ENCODE measurements around the gene ADAM21.

DNA sequence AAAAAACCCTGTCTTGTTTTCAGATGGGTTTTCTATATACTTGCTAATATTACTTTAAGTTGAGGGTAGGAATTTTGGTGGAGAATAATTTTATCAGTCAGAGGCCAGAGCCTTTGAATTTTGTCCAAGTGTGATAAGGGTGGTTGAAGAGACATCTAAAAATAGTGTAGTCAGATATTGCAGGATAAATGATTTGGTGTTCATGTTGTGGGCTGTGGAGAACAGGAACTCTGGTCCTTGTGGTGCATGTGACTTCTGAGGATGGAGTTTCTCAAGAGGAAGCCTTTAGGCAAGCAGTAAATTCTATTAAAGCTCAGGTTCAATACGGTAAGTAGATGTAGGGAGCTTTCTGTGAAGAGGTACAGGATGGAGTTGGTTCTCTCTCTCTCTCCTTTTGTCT is 2.8 kb downstream of the ADAM21 start:
- TF ChIP-seq, protein P1, sequence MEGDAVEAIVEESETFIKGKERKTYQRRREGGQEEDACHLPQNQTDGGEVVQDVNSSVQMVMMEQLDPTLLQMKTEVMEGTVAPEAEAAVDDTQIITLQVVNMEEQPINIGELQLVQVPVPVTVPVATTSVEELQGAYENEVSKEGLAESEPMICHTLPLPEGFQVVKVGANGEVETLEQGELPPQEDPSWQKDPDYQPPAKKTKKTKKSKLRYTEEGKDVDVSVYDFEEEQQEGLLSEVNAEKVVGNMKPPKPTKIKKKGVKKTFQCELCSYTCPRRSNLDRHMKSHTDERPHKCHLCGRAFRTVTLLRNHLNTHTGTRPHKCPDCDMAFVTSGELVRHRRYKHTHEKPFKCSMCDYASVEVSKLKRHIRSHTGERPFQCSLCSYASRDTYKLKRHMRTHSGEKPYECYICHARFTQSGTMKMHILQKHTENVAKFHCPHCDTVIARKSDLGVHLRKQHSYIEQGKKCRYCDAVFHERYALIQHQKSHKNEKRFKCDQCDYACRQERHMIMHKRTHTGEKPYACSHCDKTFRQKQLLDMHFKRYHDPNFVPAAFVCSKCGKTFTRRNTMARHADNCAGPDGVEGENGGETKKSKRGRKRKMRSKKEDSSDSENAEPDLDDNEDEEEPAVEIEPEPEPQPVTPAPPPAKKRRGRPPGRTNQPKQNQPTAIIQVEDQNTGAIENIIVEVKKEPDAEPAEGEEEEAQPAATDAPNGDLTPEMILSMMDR (IDR thresholded peaks at IDR 0.05; ENCODE audit: poor library complexity, severe bottlenecking), result no peak
- no peak for TF ChIP-seq RAD21 (conservative IDR thresholded peaks at IDR 0.05)
- TF ChIP-seq EP300 (conservative IDR thresholded peaks at IDR 0.05; ENCODE audit: poor library complexity, severe bottlenecking), result no peak

Data from neural cell (in vitro differentiated cells).